Fibroblast of peridontal ligament (primary cell): ENCODE data around the gene OR6N2.

ENCODE experiments used
- DNase-seq: peaks from one replicate; pipeline ENCODE4 v3.0.0-alpha.2; 2010; ENCODE audit errors: extremely low read depth

Gene OR6N2, protein sequence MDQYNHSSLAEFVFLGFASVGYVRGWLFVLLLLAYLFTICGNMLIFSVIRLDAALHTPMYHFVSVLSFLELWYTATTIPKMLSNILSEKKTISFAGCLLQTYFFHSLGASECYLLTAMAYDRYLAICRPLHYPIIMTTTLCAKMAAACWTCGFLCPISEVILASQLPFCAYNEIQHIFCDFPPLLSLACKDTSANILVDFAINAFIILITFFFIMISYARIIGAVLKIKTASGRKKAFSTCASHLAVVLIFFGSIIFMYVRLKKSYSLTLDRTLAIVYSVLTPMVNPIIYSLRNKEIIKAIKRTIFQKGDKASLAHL

DNA sequence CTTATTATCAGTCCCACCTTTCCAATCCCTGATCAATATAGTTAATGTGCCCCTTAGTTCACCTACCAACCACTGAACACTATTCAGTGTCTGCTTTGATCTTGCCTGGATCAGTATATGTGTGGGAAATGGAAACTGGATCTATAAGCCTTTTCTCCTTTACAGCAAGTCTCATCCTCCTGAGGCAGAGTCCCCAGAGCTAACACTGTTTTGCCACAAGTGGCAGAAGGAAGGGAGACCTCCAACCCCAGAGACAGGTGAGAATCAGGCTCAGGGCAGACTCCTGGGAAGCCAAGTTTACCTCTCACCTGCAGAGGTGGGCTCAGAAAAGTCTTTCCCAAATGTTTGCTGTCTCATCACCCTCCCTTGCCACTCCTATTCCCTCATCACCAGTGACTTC is at the start of gene OR6N2:
OR6N2 (minus strand) TSS at position 101 of the 400 bp plus-strand sequence. CDS start 3,569 bp downstream, outside the sequence.
- no peak for DNase-seq

DNA sequence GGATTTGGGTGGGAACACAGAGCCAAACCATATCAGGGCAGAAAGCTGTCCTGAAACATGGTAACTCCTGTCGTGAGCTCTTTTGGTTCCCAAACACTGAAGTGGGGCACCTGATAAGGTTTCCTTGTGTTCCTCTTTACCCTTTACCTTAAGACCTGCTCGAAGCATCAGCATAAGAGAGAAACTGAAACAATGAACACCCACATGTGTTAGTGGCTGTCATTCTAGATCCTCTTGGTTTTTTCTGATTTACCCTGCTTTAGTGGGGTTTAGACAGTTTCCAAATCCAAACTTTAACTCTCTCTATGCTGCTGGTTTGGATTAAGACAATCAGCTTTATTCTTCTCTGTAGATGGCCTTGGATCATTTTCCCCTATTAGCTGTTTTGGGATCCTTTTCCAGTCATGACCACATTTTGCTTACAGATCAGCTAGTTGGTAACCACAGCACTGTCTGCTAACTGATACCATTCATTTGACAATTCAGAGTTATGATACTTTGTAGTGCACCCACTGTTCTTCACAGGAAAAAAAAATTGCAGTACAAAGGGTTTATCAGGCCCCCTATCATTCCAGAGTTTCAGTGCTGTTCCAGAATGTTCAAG is 49.2 kb upstream of the OR6N2 start:
- DNase-seq = no peak

DNA sequence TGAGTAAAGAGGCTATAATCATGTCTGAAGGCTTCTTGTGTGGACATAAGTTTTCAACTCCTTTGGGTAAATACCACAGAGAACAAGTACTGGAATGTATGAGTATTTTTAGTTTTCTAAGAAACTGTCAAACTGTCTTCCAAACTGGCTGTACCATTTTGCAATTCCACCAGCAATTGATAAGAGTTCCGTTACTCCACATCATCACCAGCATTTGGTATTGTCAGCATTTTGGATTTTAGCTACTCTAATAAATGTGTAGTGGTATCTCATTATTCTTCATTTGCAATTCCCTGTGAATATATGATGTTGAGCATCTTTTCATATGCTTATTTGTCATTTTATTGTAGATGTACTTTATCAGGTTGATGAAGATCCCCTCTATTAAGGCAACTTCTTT is 40.7 kb upstream of the OR6N2 start:
- DNase-seq = no peak

DNA sequence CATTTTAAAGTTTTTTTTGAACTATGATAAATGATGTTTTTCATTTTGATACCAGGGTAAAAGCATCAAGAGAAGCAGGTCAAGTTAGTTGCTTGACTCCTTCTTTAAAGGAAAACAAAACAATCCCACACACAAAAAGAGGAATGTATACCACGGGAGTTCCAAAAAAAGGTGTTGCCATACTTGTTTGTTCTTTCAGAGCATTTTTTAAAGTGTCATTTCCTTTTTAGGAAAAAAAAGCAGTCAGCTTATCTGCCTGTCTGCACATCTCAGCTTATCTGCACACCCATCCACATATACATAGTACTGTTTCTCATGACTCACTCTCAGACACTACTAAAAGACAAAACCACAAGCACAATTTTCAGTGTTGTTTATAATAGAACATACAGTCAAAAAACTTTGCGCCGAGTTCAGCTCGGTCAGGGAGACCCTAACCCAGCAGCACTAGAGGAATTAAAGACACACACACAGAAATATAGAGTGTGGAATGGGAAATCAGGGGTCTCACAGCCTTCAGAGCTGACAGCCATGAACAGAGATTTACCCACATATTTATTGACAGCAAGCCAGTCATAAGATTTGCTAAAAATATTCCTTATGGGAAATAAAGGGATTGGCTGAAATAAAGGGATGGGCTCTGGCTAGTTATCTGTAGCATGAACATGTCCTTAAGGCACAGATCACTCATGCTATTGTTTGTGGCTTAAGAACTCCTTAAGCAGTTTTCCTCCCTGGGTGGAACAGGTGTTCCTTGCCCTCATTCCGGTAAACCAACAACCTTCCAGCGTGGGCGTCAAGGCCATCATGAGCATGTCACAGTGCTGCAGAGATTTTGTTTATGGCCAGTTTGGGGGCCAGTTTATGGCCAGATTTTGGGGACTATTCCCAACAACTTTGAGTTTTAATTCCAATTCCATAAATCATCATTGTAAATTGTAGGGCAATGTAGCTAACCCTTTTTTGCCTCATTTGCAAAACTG is 38.7 kb upstream of the OR6N2 start:
- no peak for DNase-seq

DNA sequence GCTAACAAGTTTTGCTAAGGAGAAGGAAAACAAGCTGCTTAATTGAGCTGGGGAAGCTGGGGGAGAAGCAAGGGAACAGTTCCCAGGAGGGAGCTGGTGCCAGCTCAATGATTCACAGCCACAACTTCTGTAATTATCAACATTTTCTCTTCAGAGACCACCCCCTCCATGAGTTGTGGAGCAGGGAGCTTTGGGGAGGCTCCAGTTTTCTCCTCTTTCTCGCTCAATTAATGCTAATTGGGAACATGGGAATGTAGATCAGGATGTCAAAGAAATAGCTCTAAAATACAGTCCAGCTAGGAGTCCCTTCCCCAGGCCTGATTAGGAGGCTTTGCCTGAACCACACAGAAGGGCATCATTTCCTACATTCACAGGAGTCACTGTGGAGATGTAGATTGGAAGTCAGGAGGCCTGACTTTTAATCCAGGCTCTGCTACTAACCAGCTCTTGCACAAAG is 38.0 kb upstream of the OR6N2 start:
- DNase-seq = no peak

DNA sequence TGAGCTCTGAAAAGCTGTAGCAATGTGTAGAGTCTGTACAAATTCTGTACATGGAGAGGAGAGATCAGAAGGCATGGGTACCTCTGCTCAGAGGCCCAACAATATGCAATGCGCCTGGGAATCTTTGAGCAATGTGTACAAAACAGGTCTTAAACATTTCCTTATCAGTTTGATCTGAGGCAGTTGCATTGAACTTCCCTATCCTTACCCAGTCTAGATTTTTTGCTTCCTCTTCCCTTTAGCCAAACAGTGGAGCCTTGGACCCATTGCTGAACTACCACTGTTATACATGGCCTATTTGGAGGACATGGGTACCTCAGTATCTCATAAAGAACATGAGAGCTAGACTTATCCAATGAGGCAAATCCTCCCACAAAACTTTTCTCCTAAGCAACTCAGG is 37.6 kb upstream of the OR6N2 start:
- no peak for DNase-seq

DNA sequence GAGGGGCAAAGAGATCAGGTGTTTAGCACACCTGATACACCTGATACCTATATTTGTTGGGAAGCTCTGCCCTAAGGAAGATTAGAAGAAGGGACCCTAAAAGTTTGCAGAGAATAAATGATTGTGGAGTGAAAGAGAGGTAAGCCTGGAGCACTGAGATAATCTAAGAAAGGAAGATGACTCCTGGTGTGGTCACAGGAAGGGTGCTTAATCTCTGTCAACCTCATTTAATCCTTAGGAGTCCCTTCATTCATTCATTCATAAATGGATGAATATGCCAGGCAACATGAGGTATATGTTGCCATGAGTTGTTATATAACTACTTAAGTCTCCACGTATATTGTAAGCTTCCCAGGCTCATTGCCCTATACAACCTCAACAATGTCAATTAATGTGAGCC is 34.0 kb upstream of the OR6N2 start:
- DNase-seq = no peak

DNA sequence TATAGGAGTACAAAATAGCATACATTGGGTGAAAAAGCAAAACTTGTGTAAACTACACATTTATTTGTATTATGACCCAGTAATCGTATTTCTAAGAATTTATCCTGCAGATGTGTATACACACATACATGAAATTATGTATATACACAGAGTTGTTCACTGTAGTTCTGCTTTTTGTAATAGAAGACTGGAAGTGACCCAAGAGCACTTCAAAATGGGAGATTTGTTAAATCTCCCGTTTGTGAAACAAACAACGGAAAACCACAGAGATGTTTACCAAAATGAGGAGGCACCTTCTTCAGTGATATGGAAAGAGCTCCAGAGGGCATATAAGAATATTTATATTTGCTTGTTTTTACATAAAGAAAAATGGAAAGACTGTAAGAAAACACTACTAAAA is 32.2 kb upstream of the OR6N2 start:
- no peak for DNase-seq

DNA sequence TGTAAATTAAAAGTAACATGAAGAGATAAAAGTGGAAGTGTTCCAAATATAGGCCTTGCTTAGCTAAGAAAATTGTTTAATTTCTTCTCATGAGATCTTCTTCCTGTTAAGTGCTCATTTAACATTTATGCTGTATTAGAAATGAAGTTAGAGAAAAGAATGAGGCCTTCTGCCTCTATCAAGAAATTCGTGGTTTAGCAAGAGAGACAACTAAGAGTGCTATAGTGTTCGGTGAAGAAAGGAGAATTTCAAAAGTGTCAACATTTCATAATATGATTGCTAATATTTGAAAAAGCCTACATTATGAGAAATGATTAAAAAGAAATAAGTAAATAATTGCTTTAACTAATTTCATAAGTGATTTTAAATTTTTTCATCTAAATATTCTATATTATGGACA is 31.3 kb upstream of the OR6N2 start:
- no peak for DNase-seq

DNA sequence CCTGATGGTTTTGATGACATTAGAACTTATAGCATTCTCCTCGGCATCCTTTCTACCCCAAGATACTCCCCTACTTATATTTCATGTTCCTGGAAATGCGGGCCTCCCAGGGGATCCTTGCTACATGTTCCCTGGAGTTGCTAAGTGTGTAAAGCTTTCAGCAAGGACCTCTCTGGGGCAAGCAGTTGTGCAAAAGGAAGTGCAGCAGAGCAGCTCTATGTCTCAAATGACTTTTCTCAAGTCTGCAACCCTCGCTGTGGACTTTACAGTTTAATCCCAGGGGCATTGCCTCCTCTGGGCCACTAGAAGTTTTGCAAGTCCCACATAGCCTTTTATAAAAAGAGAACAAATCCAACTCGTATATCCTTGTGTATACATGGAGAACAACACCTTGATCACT is 29.3 kb upstream of the OR6N2 start:
- no peak for DNase-seq

DNA sequence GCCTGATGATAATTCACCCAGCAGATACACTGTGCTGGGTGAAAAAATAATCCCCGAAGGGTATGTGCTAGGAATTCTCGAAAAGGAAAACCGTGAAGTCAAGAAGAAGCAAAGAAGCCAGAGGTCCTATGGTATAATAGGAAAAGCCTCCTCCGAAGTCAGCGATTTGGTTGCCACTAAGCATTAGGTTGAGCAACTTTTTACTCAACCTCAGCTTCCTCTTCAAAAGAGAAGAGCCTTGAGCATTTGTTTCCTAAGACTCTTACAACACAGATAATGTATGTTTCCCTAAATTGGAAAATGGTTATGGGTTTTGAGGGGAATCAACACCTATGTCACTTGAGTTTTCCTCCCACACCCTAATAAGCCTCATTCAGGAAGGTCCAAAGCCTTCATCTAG is 28.9 kb upstream of the OR6N2 start:
- DNase-seq = no peak

DNA sequence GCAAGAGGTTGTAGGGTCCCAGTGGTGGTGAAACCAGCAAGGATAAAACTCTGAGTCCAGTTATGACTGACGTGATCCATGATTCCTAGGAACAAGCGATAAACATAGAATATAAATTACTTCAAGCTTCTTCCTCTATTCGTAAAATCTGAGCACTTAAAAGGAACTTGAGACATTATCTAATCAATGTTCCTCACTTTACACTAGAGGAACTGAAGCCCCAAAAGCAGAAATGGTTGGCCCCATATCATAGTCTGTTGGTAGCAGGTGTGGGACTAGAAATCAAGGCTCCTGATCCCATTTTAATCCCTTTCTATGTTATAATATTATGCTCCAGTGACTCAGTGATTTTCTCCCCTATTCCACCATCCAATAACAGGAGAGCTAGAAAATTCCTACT is 28.3 kb upstream of the OR6N2 start:
- DNase-seq = no peak

DNA sequence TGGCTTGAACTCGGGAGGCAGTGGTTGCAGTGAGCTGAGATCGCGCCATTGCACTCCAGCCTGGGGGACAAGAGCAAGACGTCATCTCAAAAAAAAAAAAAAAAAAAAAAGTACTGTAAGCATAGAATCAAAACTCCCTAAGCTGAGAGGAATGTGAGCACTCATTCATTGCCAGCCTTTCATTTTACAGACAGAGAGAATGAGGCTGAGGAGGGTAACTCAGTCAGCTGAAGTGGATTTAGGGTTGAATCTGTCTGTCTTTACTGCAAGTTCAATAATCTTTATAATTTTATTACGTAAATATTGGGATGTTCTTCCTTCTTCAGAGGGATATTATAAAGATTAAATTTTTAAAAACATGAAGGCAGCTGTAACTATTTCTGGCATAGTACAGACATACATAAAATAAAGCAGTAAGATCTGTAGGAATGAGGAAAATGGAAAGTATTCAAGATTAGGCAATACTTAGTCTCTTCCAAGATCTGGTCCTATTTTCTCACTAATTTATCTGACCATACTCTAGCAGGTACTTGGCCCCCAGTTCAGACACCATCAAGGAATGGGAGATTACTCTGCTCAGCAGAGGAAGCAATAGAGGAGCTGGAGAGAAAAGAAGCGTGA is 26.0 kb upstream of the OR6N2 start:
- DNase-seq = no peak

DNA sequence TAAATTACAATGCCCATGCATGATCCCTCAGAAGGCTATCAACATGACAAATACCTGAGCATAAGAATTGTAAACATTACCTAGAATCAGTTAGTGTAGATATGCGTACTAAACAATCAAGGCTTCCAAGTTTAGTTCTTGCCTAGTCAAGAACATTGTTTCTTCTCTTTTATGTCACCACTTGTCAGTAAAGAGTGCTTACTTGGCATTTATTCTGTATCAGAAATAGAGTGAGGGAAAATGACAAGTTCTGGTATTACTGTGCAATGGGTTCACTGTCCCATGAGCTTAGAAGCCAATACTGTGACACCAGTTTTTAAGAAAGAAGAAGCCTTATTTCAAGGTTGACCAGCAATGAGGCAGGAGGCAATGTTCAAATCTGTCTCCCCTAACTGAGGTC is 22.7 kb upstream of the OR6N2 start:
- no peak for DNase-seq

DNA sequence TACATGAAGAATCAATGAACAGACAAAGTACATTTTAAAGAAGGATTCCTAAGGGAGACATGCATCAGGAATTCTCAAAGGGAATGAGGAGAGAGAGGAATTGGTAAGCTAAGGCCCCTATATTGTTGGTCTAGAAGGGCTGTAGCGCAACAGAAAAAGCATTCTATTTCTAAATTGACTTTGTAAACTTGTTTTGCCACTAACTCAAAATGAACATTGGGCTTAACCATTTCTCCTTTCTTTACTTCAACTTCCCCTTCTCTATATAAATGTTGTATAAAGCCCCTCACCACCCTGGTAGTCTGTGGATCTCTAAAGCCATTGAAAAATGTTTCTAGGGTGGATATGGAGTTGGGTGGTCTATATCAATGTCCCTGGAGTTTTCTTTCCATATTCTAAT is 20.4 kb upstream of the OR6N2 start:
- DNase-seq = no peak

DNA sequence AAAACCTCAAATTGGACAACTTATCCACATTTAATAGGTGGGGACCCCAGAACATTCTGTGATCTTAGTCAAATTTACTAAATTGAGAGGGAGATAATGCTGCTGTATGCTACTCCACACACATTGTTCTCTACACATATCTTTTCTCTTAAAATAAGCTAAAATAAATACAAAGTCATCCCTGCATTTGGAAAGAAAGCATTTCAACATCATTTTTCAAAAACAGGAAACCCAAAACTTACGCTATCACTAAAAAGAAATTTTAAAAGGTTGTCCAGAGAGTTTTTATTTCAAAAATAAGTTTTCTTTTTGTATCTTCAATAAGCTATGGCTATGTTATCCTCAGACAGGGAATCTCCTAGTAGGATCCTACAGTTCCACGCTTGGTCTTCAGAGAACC is 19.5 kb upstream of the OR6N2 start:
- DNase-seq = no peak

DNA sequence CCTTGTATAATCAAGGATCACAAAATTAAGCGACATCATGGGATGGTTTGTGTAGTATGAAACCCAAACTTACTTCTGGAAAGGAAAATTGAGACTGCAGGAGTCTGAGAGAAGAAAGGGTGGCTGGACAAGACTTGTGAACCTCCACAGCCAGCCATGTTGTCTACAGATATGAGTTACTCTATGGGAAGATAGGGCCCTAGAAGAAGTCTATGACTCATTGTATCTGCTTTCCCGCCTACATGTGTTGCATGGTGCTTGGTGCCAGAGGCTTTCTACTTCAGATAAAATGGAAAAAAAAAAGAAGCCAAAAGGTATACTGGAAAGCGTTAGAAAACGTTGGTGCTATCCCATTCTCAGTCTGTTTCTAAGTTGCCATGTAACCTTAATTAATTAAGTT is 18.7 kb upstream of the OR6N2 start:
- DNase-seq = no peak

DNA sequence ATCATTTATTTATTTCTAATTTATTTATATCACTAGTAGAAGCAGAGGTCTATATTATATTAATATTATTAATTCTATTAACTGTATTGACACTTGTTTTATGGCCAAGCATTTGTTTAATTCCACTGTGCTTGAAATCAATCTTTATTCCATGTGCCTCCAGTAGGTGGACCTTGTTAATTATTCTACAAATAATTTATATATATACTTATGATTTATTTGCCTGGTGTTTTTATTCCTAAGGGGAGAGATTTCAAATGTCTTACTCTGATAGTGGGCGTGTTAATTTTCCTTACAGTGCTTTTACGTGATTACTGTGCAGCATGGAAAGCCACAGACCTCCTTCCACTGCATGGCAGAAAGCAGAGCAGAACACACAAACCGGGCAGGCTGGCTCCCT is 17.5 kb upstream of the OR6N2 start:
- DNase-seq = no peak

DNA sequence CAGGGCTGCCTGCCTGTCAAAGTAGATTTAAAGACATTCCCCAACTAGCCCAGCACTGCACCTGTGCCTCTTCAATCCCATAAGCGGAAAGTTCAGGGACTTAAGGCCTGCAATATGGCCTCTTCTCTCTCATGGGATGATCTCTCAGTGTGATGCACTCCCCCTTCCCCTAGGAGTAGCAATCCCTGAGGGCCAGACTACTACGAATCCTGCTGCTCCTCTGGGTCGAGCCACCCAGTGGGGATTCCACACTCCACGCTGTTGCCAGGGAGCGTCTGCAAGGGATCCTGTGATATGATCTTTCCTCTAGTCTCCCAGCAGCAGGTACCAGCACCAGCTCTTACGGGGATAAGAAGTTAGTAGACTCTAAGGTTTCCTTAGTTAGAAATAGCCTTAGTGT is 13.2 kb upstream of the OR6N2 start:
- DNase-seq = no peak

DNA sequence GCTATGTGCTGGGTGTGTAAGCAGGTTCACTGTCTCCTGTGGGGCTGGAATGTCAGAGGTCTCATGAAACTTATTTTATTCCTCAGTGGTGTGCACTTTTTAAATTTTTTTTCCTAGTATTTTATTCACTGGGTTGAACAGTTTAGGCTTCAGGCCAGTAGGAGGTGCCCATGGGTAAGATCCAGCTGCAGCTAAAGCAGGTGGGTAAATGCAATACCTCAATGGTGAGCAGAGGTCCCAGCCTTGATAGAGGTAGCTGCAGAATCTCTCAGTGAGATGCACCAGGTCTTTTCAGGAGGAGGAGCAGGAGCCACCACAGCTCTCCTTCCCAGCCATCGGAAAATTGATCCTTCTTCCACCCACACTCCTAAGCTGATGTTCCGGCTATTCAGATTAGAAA is 12.6 kb upstream of the OR6N2 start:
- DNase-seq = no peak

DNA sequence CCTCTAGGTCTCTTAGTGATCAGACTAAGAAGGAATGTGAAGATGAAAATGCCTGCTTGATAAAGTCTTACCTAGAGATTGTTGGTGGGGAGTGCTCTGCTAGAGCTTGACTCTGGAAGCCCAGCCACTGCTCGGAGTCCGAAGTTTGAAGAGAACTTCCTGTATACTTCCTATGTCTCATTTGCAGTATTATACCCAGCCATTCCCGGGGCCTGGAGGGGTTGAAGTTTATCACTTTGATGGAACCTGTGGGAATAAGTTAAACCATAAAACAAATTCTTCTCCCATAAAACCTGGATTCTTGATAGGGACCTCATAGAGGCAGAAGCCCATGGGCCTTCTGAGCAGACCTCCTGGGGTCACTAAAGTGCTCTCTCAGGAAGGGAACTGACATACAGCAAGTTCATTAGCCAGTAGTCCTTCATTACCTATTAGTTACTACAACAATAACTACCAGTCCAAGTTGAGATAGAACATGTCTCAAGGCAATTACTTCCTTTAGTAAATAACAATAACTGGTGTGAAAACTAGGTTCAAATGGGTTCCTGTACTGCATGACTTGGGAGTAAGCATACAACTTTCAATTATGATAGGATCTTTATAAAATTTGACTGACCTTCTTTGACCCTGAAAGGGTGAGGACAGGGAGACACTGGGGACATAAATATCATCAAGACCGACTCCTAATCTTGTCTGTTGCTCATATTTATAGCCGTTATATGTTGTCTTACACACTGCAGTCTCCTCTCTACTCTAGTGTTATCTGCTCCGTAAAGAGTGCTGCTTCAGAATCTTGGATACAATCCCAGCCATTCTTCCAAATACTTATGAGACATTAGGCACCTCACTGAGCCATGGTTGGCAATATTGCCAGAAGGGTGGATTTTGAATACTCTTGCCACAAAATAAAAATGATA is 8.8 kb downstream of the OR6N2 start, which contains the start of gene OR6N1:
OR6N1 (minus strand) TSS at position 246 of the 917 bp plus-strand sequence. CDS start 5,513 bp downstream, outside the sequence.
- no peak for DNase-seq
